ENCODE measurements around the gene CLCA4.
"Not testable (repeated sequence)": the region's sequence is repeated elsewhere in the genome, so short reads cannot be mapped to it uniquely, and the experiment has no call there.

Gene CLCA4

GRCh38 chr1:86537928-86538695 lies 8.8 kb upstream of the CLCA4 start:
- no peak for DNase-seq

GRCh38 chr1:86538775-86539174 lies 8.1 kb upstream of the CLCA4 start:
- no peak for DNase-seq

- DNase-seq, result no peak
Observed at GRCh38 chr1:86541859-86542258, 5.0 kb upstream of the CLCA4 start.

GRCh38 chr1:86542631-86543030 lies 4.2 kb upstream of the CLCA4 start:
- DNase-seq, result no peak

GRCh38 chr1:86548839-86549238 lies 2.0 kb downstream of the CLCA4 start:
- no peak for DNase-seq

- DNase-seq, result no peak
Observed at GRCh38 chr1:86551305-86551704, 4.4 kb downstream of the CLCA4 start.

GRCh38 chr1:86552376-86552775 lies 5.5 kb downstream of the CLCA4 start:
- no peak for DNase-seq

GRCh38 chr1:86557739-86558138 lies 10.9 kb downstream of the CLCA4 start:
- DNase-seq, result no peak

- no peak for DNase-seq
Observed at GRCh38 chr1:86563849-86564248, 17.0 kb downstream of the CLCA4 start.

- DNase-seq, result no peak
Observed at GRCh38 chr1:86567341-86567740, 20.5 kb downstream of the CLCA4 start.

GRCh38 chr1:86567878-86568277 lies 21.0 kb downstream of the CLCA4 start:
- no peak for DNase-seq

- DNase-seq, result no peak
Observed at GRCh38 chr1:86573763-86574484, 27.0 kb downstream of the CLCA4 start.

GRCh38 chr1:86581231-86581630 lies 34.4 kb downstream of the CLCA4 start:
- DNase-seq, result no peak

GRCh38 chr1:86582161-86582560 lies 35.3 kb downstream of the CLCA4 start:
- no peak for DNase-seq

- no peak for DNase-seq
Observed at GRCh38 chr1:86583032-86583431, 36.2 kb downstream of the CLCA4 start.

- DNase-seq, result no peak
Observed at GRCh38 chr1:86583593-86583992, 36.7 kb downstream of the CLCA4 start.

GRCh38 chr1:86594284-86594770 lies 47.4 kb downstream of the CLCA4 start:
- no peak for DNase-seq

- no peak for DNase-seq
Observed at GRCh38 chr1:86596224-86596623, 49.3 kb downstream of the CLCA4 start.

GRCh38 chr1:86596741-86597290 lies 49.9 kb downstream of the CLCA4 start:
- no peak for DNase-seq

- not testable (repeated sequence) for DNase-seq
Observed at GRCh38 chr1:86606080-86606479, 59.2 kb downstream of the CLCA4 start.

- DNase-seq, result no peak
Observed at GRCh38 chr1:86616433-86616832, 69.6 kb downstream of the CLCA4 start.

GRCh38 chr1:86616871-86617270 lies 70.0 kb downstream of the CLCA4 start:
- no peak for DNase-seq

GRCh38 chr1:86618358-86618757 lies 71.5 kb downstream of the CLCA4 start:
- no peak for DNase-seq

- no peak for DNase-seq
Observed at GRCh38 chr1:86619313-86619712, 72.4 kb downstream of the CLCA4 start.
